Panc1 (cell line): ENCODE data around the gene SAMD1.
A peak's percentile ranks its signal among the peaks of the same experiment; 100 is the strongest.

Experiments
- POLR2AphosphoS5 ChIP-seq: IDR thresholded peaks from 2 replicates; pipeline ENCODE4 v1.6.1; 2012; ENCODE audit warnings: mild to moderate bottlenecking, low read depth, low read length, moderate library complexity
- REST ChIP-seq, 2 experiments: IDR thresholded peaks; 2 replicates each; pipeline ENCODE4 v1.6.1; 2011 to 2012; ENCODE audit warnings: low read depth in 2 of 2, control low read depth in 1 of 2, low read length in 1 of 2, mild to moderate bottlenecking in 1 of 2, moderate library complexity in 1 of 2; ENCODE audit not compliant: insufficient read depth in 1 of 2
- SIN3A ChIP-seq: IDR thresholded peaks from 2 replicates; pipeline ENCODE4 v1.6.1; 2012; ENCODE audit warnings: low read depth, mild to moderate bottlenecking, low read length, moderate library complexity, borderline replicate concordance; ENCODE audit not compliant: insufficient read depth
- TCF7L2 ChIP-seq: IDR thresholded peaks from 2 replicates; pipeline ENCODE4 v1.6.1; 2011; ENCODE audit warnings: mild to moderate bottlenecking, low read depth, low read length, inconsistent platforms
- TF ChIP-seq, protein P1 (sequence below): fragments of 450-650 bp; IDR thresholded peaks from 2 replicates; pipeline ENCODE4 v1.5.1; 2017; ENCODE audit warnings: mild to moderate bottlenecking

GRCh38 chr19:14073925-14074838 lies 16.4 kb downstream of the SAMD1 start:
- TF ChIP-seq REST (IDR thresholded peaks at IDR 0.05; ENCODE audit: insufficient read depth in 1 of 2, low read depth in 2 of 2, low read length in 1 of 2) = no peak
- TF ChIP-seq POLR2AphosphoS5 = no peak
- TF ChIP-seq, protein P1, sequence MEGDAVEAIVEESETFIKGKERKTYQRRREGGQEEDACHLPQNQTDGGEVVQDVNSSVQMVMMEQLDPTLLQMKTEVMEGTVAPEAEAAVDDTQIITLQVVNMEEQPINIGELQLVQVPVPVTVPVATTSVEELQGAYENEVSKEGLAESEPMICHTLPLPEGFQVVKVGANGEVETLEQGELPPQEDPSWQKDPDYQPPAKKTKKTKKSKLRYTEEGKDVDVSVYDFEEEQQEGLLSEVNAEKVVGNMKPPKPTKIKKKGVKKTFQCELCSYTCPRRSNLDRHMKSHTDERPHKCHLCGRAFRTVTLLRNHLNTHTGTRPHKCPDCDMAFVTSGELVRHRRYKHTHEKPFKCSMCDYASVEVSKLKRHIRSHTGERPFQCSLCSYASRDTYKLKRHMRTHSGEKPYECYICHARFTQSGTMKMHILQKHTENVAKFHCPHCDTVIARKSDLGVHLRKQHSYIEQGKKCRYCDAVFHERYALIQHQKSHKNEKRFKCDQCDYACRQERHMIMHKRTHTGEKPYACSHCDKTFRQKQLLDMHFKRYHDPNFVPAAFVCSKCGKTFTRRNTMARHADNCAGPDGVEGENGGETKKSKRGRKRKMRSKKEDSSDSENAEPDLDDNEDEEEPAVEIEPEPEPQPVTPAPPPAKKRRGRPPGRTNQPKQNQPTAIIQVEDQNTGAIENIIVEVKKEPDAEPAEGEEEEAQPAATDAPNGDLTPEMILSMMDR = no peak
- TF ChIP-seq SIN3A = no peak
- TF ChIP-seq TCF7L2 = peak; percentile 41; the same call in 1 of the 2 replicates
